ENCODE results near the gene CACNA1G.

The CACNA1G gene

GRCh38 chr17:50627782-50628601, 67.5 kb downstream of the CACNA1G start:
- Histone ChIP-seq H3K4me3 (ENCODE audit: low read depth in 1 of 2, low read length in 2 of 2) (peak overlapping the region; percentile 7 to 47), H3K9me3 (ENCODE audit: control insufficient read depth in 1 of 2, low read length in 2 of 2) (no peaks in the 10 kb centered on the region), H3K36me3 (ENCODE audit: control insufficient read depth in 1 of 2, insufficient read depth in 2 of 2, low read length in 2 of 2) (no peaks in the 10 kb centered on the region), H3K9ac (ENCODE audit: low read depth in 1 of 2, low read length in 2 of 2) (peak overlapping the region in 1 of 2 donors; percentile 32), H3K27me3 (ENCODE audit: control insufficient read depth in 1 of 2, insufficient read depth in 2 of 2, low read length in 2 of 2) (peaks cover 0 to 2% of the 10 kb centered on the region in 2 donors), H3K4me1 (ENCODE audit: control insufficient read depth in 1 of 2, insufficient read depth in 2 of 2, low read length in 2 of 2) (peaks cover 22 to 39% of the 10 kb centered on the region in 2 donors), H3K27ac (ENCODE audit: low read depth, low read length) (no peak overlapping the region)

- Histone ChIP-seq H3K4me3 (ENCODE audit: low read depth in 1 of 2, low read length in 2 of 2) (no peak overlapping the region), H3K27ac (ENCODE audit: low read depth, low read length) (no peak overlapping the region), H3K36me3 (ENCODE audit: control insufficient read depth in 1 of 2, insufficient read depth in 2 of 2, low read length in 2 of 2) (no peaks in the 10 kb centered on the region), H3K9me3 (ENCODE audit: control insufficient read depth in 1 of 2, low read length in 2 of 2) (no peaks in the 10 kb centered on the region), H3K4me1 (ENCODE audit: control insufficient read depth in 1 of 2, insufficient read depth in 2 of 2, low read length in 2 of 2) (peaks cover 30 to 45% of the 10 kb centered on the region in 2 donors), H3K9ac (ENCODE audit: low read depth in 1 of 2, low read length in 2 of 2) (no peak overlapping the region), H3K27me3 (ENCODE audit: control insufficient read depth in 1 of 2, insufficient read depth in 2 of 2, low read length in 2 of 2) (peaks cover 0 to 8% of the 10 kb centered on the region in 2 donors)
Observed at GRCh38 chr17:50629902-50630301, 69.4 kb downstream of the CACNA1G start.

- peaks cover 0 to 6% of the 10 kb centered on the region in 2 donors for H3K27me3 ChIP-seq (ENCODE audit: control insufficient read depth in 1 of 2, insufficient read depth in 2 of 2, low read length in 2 of 2)
- H3K4me1 ChIP-seq (ENCODE audit: control insufficient read depth in 1 of 2, insufficient read depth in 2 of 2, low read length in 2 of 2), result peaks cover 30 to 45% of the 10 kb centered on the region in 2 donors
Observed at GRCh38 chr17:50630524-50631194, 70.1 kb downstream of the CACNA1G start.

DNA sequence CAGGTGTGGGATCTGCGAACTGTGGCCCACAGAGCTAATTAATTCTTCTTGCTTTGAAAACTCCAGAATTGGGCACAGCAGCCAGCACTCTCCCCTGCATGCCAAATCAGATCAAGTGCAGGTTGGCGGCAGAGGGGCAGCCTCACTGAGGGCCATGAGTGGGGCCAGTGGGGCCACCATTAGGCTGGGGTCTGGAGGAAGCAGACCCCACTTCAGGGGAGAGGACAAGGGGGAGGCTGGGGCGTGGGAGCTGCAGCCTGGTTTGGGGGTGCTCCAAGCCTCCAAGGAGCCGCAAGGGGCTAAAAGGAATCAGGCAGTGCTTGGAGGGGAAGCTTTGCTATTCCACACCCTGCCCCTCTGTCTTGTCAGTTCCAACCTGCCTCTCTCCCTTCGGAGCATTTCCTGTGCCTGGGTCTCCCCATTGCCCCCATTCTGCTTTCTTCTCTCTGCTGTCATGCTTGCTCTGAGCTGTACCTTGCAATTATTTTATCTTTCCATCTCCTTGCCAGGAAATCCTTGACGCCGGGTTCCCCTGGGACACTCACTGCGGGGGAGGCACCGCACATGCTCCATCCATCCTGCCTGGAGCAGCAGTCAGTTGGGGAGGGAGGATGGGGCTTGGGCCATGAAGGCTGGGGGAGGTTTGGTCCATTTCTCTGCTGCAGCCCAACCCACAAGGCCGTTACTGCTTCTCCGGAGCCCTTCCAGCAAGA, 70.8 kb downstream of the CACNA1G start:
- Histone ChIP-seq H3K9ac (ENCODE audit: low read depth in 1 of 2, low read length in 2 of 2) (peak overlapping the region in 1 of 2 donors; percentile 27), H3K27me3 (ENCODE audit: control insufficient read depth in 1 of 2, insufficient read depth in 2 of 2, low read length in 2 of 2) (peaks cover 0 to 6% of the 10 kb centered on the region in 2 donors), H3K27ac (ENCODE audit: low read depth, low read length) (no peak overlapping the region), H3K4me3 (ENCODE audit: low read depth in 1 of 2, low read length in 2 of 2) (no peak overlapping the region), H3K4me1 (ENCODE audit: control insufficient read depth in 1 of 2, insufficient read depth in 2 of 2, low read length in 2 of 2) (peaks cover 32 to 49% of the 10 kb centered on the region in 2 donors), H3K9me3 (ENCODE audit: control insufficient read depth in 1 of 2, low read length in 2 of 2) (no peaks in the 10 kb centered on the region), H3K36me3 (ENCODE audit: control insufficient read depth in 1 of 2, insufficient read depth in 2 of 2, low read length in 2 of 2) (no peaks in the 10 kb centered on the region)

More at GRCh38 chr17:50630524-50631194, 70.1 kb downstream of the CACNA1G start:
- Histone ChIP-seq H3K27ac (ENCODE audit: low read depth, low read length) (no peak overlapping the region), H3K9ac (ENCODE audit: low read depth in 1 of 2, low read length in 2 of 2) (no peak overlapping the region), H3K36me3 (ENCODE audit: control insufficient read depth in 1 of 2, insufficient read depth in 2 of 2, low read length in 2 of 2) (no peaks in the 10 kb centered on the region), H3K9me3 (ENCODE audit: control insufficient read depth in 1 of 2, low read length in 2 of 2) (no peaks in the 10 kb centered on the region), H3K4me3 (ENCODE audit: low read depth in 1 of 2, low read length in 2 of 2) (no peak overlapping the region)

DNA sequence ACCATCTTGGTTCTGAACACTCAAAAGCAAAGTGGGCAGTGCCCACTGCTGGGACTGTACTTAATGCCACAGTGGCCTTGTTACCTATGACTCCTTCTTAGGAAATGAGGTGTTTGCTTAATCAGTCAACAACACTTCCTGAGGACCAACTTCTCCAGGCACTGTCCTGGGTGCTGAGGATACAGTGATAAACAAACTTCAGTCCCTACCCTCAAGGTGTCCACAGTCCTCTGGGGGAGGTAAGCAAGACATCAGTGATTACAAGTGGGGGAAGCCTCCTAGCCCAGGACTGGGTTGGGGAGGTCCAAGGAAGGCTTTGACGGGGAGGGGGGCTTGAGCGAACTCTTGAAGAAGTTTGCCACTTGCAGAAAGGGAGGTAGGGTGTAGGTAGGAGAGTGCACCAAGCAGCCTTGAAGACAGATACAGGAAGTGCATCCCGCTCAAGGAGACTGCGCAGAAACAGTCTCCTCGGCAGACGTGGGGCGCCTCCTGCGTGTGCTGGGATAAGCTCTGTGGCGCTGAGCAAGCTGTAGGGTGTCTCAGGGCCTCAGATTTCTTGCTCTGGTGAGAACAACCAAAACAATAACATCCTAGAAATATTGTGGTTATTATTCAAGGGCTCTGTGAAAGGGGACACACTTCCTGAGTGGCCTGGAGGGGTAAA, 71.5 kb downstream of the CACNA1G start:
- Histone ChIP-seq H3K36me3 (ENCODE audit: control insufficient read depth in 1 of 2, insufficient read depth in 2 of 2, low read length in 2 of 2) (no peaks in the 10 kb centered on the region), H3K4me1 (ENCODE audit: control insufficient read depth in 1 of 2, insufficient read depth in 2 of 2, low read length in 2 of 2) (peaks cover 39 to 56% of the 10 kb centered on the region in 2 donors), H3K9ac (ENCODE audit: low read depth in 1 of 2, low read length in 2 of 2) (no peak overlapping the region), H3K27ac (ENCODE audit: low read depth, low read length) (no peak overlapping the region), H3K27me3 (ENCODE audit: control insufficient read depth in 1 of 2, insufficient read depth in 2 of 2, low read length in 2 of 2) (peaks cover 0 to 6% of the 10 kb centered on the region in 2 donors), H3K9me3 (ENCODE audit: control insufficient read depth in 1 of 2, low read length in 2 of 2) (no peaks in the 10 kb centered on the region), H3K4me3 (ENCODE audit: low read depth in 1 of 2, low read length in 2 of 2) (no peak overlapping the region)

- H3K36me3 ChIP-seq (ENCODE audit: control insufficient read depth in 1 of 2, insufficient read depth in 2 of 2, low read length in 2 of 2), result no peaks in the 10 kb centered on the region
- peaks cover 0 to 6% of the 10 kb centered on the region in 2 donors for H3K27me3 ChIP-seq (ENCODE audit: control insufficient read depth in 1 of 2, insufficient read depth in 2 of 2, low read length in 2 of 2)
- peaks cover 43 to 58% of the 10 kb centered on the region in 2 donors for H3K4me1 ChIP-seq (ENCODE audit: control insufficient read depth in 1 of 2, insufficient read depth in 2 of 2, low read length in 2 of 2)
- H3K4me3 ChIP-seq (ENCODE audit: low read depth in 1 of 2, low read length in 2 of 2), result no peak overlapping the region
- no peak overlapping the region for H3K27ac ChIP-seq (ENCODE audit: low read depth, low read length)
- H3K9ac ChIP-seq (ENCODE audit: low read depth in 1 of 2, low read length in 2 of 2), result no peak overlapping the region
- H3K9me3 ChIP-seq (ENCODE audit: control insufficient read depth in 1 of 2, low read length in 2 of 2), result no peaks in the 10 kb centered on the region
Observed at GRCh38 chr17:50632637-50633036, 72.1 kb downstream of the CACNA1G start.

DNA sequence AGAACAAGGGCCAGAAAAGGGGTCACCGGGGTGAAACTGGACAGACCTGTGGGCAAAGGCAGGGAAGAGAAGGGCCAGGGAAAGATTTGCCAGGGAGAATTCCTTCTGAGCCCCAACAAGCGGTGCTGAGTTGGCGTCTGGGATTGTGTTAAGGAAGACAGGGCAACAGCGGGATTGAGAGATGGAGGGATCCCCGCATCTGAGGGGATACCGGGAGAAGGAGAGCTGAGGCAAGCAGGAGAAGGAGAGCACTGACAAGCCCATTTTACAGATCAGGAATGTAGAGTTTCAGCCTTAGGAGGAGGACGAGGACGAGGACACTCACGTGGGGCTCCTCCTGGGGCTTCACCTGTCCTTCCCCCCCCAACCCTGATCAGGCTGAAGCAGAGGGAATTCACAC, 73.2 kb downstream of the CACNA1G start:
- H3K4me3 ChIP-seq (ENCODE audit: low read depth in 1 of 2, low read length in 2 of 2), result no peak overlapping the region
- H3K27me3 ChIP-seq (ENCODE audit: control insufficient read depth in 1 of 2, insufficient read depth in 2 of 2, low read length in 2 of 2), result peaks cover 0 to 6% of the 10 kb centered on the region in 2 donors
- H3K9ac ChIP-seq (ENCODE audit: low read depth in 1 of 2, low read length in 2 of 2), result no peak overlapping the region
- peaks cover 43 to 58% of the 10 kb centered on the region in 2 donors for H3K4me1 ChIP-seq (ENCODE audit: control insufficient read depth in 1 of 2, insufficient read depth in 2 of 2, low read length in 2 of 2)
- no peak overlapping the region for H3K27ac ChIP-seq (ENCODE audit: low read depth, low read length)
- no peaks in the 10 kb centered on the region for H3K36me3 ChIP-seq (ENCODE audit: control insufficient read depth in 1 of 2, insufficient read depth in 2 of 2, low read length in 2 of 2)
- no peaks in the 10 kb centered on the region for H3K9me3 ChIP-seq (ENCODE audit: control insufficient read depth in 1 of 2, low read length in 2 of 2)

- Histone ChIP-seq H3K4me1 (ENCODE audit: control insufficient read depth in 1 of 2, insufficient read depth in 2 of 2, low read length in 2 of 2) (peaks cover 50 to 64% of the 10 kb centered on the region in 2 donors), H3K9ac (ENCODE audit: low read depth in 1 of 2, low read length in 2 of 2) (peak within 1 kb of the TSS; percentile 74 to 76), H3K9me3 (ENCODE audit: control insufficient read depth in 1 of 2, low read length in 2 of 2) (no peaks in the 10 kb centered on the region), H3K27ac (ENCODE audit: low read depth, low read length) (peak within 1 kb of the TSS; percentile 17), H3K36me3 (ENCODE audit: control insufficient read depth in 1 of 2, insufficient read depth in 2 of 2, low read length in 2 of 2) (no peaks in the 10 kb centered on the region), H3K4me3 (ENCODE audit: low read depth in 1 of 2, low read length in 2 of 2) (peak within 1 kb of the TSS; percentile 74 to 75), H3K27me3 (ENCODE audit: control insufficient read depth in 1 of 2, insufficient read depth in 2 of 2, low read length in 2 of 2) (peaks cover 0 to 6% of the 10 kb centered on the region in 2 donors)
Observed at GRCh38 chr17:50634224-50634914, 73.9 kb downstream of the CACNA1G start, which contains the start of gene ABCC3. Gene ABCC3, plus strand, starts transcription at chr17:50634881. Its CDS starts 56 bp downstream, at chr17:50634937.

Measured in duodenal mucosa (tissue), 2 donors.